ENCODE results near the gene E2F1.

DNA sequence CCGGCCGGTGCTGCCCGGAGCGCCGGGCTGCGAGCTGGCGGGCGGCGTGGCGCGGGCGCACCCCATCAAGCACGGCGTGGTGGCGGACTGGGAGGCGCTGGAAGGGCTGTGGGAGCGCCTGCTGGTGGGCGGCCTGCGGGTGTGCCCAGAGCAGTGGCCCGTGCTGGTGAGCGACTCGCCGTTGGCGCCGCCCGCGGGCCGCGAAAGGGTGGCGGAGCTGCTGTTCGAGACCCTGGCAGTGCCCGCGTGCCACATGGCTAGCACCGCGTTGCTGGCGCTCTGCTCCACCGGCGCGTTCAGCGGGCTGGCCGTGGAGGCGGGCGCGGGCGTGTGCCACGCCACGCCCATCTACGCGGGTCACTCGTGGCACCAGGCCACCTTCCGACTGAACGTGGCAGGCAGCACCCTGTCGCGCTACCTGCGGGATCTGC, 18.9 kb downstream of the E2F1 start:
- TF ChIP-seq ZC3H10 (CRISPR knock-in tag; IDR thresholded peaks at IDR 0.05) = no peak
- TF ChIP-seq ZNF70 (CRISPR knock-in tag; IDR thresholded peaks at IDR 0.05) = no peak
- TF ChIP-seq ZFP3 (CRISPR knock-in tag; IDR thresholded peaks at IDR 0.05) = no peak
- TF ChIP-seq, protein P1, sequence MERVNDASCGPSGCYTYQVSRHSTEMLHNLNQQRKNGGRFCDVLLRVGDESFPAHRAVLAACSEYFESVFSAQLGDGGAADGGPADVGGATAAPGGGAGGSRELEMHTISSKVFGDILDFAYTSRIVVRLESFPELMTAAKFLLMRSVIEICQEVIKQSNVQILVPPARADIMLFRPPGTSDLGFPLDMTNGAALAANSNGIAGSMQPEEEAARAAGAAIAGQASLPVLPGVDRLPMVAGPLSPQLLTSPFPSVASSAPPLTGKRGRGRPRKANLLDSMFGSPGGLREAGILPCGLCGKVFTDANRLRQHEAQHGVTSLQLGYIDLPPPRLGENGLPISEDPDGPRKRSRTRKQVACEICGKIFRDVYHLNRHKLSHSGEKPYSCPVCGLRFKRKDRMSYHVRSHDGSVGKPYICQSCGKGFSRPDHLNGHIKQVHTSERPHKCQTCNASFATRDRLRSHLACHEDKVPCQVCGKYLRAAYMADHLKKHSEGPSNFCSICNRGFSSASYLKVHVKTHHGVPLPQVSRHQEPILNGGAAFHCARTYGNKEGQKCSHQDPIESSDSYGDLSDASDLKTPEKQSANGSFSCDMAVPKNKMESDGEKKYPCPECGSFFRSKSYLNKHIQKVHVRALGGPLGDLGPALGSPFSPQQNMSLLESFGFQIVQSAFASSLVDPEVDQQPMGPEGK (CRISPR knock-in tag; IDR thresholded peaks at IDR 0.05; ENCODE audit: borderline replicate concordance) = no peak
- no peak for TF ChIP-seq ZNF565 (CRISPR knock-in tag; conservative IDR thresholded peaks at IDR 0.05; ENCODE audit: low read depth)
- no peak for TF ChIP-seq ARNTL (CRISPR knock-in tag; IDR thresholded peaks at IDR 0.05; ENCODE audit: borderline replicate concordance, low read depth)
- TF ChIP-seq, protein P2, sequence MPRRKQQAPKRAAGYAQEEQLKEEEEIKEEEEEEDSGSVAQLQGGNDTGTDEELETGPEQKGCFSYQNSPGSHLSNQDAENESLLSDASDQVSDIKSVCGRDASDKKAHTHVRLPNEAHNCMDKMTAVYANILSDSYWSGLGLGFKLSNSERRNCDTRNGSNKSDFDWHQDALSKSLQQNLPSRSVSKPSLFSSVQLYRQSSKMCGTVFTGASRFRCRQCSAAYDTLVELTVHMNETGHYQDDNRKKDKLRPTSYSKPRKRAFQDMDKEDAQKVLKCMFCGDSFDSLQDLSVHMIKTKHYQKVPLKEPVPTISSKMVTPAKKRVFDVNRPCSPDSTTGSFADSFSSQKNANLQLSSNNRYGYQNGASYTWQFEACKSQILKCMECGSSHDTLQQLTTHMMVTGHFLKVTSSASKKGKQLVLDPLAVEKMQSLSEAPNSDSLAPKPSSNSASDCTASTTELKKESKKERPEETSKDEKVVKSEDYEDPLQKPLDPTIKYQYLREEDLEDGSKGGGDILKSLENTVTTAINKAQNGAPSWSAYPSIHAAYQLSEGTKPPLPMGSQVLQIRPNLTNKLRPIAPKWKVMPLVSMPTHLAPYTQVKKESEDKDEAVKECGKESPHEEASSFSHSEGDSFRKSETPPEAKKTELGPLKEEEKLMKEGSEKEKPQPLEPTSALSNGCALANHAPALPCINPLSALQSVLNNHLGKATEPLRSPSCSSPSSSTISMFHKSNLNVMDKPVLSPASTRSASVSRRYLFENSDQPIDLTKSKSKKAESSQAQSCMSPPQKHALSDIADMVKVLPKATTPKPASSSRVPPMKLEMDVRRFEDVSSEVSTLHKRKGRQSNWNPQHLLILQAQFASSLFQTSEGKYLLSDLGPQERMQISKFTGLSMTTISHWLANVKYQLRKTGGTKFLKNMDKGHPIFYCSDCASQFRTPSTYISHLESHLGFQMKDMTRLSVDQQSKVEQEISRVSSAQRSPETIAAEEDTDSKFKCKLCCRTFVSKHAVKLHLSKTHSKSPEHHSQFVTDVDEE (CRISPR knock-in tag; IDR thresholded peaks at IDR 0.05) = no peak
- TF ChIP-seq PPARA (CRISPR knock-in tag; IDR thresholded peaks at IDR 0.05; ENCODE audit: borderline replicate concordance) = no peak
- no peak for TF ChIP-seq ESRRG (CRISPR knock-in tag; IDR thresholded peaks at IDR 0.05)
- TF ChIP-seq BACH2 (CRISPR knock-in tag; IDR thresholded peaks at IDR 0.05; ENCODE audit: borderline replicate concordance) = no peak
- TF ChIP-seq, protein P3, sequence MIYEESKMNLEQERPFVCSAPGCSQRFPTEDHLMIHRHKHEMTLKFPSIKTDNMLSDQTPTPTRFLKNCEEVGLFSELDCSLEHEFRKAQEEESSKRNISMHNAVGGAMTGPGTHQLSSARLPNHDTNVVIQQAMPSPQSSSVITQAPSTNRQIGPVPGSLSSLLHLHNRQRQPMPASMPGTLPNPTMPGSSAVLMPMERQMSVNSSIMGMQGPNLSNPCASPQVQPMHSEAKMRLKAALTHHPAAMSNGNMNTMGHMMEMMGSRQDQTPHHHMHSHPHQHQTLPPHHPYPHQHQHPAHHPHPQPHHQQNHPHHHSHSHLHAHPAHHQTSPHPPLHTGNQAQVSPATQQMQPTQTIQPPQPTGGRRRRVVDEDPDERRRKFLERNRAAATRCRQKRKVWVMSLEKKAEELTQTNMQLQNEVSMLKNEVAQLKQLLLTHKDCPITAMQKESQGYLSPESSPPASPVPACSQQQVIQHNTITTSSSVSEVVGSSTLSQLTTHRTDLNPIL (CRISPR knock-in tag; IDR thresholded peaks at IDR 0.05; ENCODE audit: low read depth) = no peak
- no peak for TF ChIP-seq RARB (CRISPR knock-in tag; IDR thresholded peaks at IDR 0.05)

All from SK-N-SH treated with all-trans-retinoic acid at 6 μM for 48 hours (cell line).